ENCODE results near the gene COG3. TPM values are rescaled to one million over a fixed set of nuclear protein-coding genes. Genes with fewer than 3 reads are reported as not detected.

The COG3 gene
- total RNA-seq, 2 experiments from 2014 or later: 24.6 to 26.5 TPM

DNA sequence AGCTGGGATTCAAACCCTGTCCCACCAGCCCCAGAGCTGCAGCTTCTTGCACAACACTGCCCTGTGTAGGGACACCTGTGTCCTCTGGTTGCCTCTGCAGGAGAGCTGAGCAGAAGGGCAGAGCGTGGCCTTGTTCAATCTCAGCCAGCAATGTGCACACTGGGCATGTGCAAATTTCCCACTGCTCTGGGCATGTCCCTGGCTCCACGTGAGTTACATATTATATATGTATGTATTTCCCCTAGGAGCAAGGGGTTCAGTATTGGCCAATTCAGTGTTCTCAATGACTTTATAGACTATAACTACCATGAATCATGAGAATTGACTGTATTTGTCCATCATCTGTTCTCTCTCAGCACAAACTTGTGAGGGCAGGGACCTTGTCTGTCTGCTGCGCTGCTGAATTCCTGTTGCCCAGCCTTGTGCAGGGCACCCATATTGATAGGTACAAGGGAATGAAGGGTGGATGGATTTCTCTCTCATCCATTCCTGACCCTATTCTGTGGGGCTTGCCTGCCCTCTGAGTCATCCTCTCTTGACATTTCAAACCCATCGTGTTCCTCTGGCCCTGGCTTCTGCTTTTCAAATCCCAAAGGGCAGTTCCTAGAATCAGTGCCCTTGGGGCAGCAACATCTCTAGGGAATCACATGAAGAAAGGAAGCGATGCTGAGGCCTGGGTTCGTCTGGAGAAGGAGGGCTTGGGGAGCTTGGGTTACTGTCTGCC is 81.1 kb downstream of the COG3 start:
- POLR2A ChIA-PET: no interaction called here
- CTCF ChIA-PET: no interaction called here
- no peak for DNase-seq
- Mint-ChIP-seq H3K27me3 (no peaks in the 10 kb centered on the region), H3K4me1 (no peaks in the 10 kb centered on the region), H3K36me3 (ENCODE audit: low read depth) (no peaks in the 10 kb centered on the region), H3K27ac (no peak overlapping the region), H3K4me3 (no peak overlapping the region), H3K9me3 (no peaks in the 10 kb centered on the region)

DNA sequence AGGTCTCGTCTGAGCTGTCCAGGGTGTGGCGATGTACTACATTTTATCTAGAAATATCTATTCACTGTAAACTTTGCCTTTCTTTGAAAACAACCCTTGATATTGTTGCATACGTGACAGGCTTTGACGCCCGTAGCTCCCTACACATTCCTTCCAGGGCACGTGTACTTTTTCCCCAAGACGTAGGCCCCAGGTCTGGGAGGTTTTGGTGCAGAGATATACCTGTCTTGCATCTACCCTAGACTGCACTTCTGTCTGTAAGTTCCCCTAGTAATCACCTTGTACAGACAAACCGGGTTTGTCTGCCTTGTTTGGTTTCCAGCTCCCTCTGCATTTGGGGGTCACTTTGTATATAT is 81.6 kb downstream of the COG3 start:
- ChIA-PET POLR2A (no interaction called here), CTCF (no interaction called here)
- no peaks in the 10 kb centered on the region for H3K9me3 Mint-ChIP-seq

DNA sequence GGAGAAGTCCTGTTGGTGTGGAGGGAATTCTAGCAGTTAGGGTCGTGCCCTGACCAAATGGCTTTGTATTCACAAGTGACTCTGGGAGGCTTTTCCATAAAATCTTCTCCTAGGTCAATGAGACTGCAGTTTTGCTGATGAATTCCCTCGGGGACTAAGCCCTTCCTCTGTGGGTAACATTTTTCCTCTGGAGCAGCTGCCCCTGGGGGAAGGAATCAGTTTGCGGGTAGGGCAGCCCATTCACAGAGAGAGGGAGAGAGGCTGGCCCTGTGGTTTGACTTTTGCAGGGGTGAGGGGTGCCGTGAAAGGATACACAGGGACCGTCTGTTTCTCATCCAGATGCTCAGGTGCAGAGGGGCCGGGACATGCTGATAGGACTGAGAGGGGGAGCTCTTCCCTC is 83.5 kb downstream of the COG3 start:
- Mint-ChIP-seq H3K4me1 (no peaks in the 10 kb centered on the region), H3K4me3 (no peak overlapping the region), H3K27ac (no peak overlapping the region), H3K27me3 (peaks cover 5% of the 10 kb centered on the region), H3K9me3 (no peaks in the 10 kb centered on the region), H3K36me3 (ENCODE audit: low read depth) (no peaks in the 10 kb centered on the region)
- DNase-seq: no peak
- ChIA-PET CTCF (no interaction called here), POLR2A (no interaction called here)

More for the DNA sequence above, 81.6 kb downstream of the COG3 start:
- no peaks in the 10 kb centered on the region for H3K27me3 Mint-ChIP-seq
- DNase-seq: no peak
- H3K4me1 Mint-ChIP-seq: no peaks in the 10 kb centered on the region
- H3K4me3 Mint-ChIP-seq: no peak overlapping the region
- H3K27ac Mint-ChIP-seq: no peak overlapping the region
- H3K36me3 Mint-ChIP-seq (ENCODE audit: low read depth): no peaks in the 10 kb centered on the region

GRCh38 chr13:45554604-45555109 is 89.9 kb downstream of the COG3 start:
- H3K4me3 Mint-ChIP-seq: no peak overlapping the region
- ChIA-PET CTCF (interaction anchor here (0.5 kb wide), 1 partner anchor 41 kb away, joined by 3 read pairs; no protein-coding TSS in a partner anchor), POLR2A (no interaction called here)
- H3K27ac Mint-ChIP-seq: no peak overlapping the region
- no peaks in the 10 kb centered on the region for H3K4me1 Mint-ChIP-seq
- no peak for DNase-seq
- no peaks in the 10 kb centered on the region for H3K9me3 Mint-ChIP-seq
- peaks cover 21% of the 10 kb centered on the region for H3K27me3 Mint-ChIP-seq
- H3K36me3 Mint-ChIP-seq (ENCODE audit: low read depth): no peaks in the 10 kb centered on the region

- H3K27me3 Mint-ChIP-seq: peaks cover 2% of the 10 kb centered on the region
- ChIA-PET POLR2A (no interaction called here), CTCF (no interaction called here)
- H3K4me3 Mint-ChIP-seq: no peak overlapping the region
- H3K27ac Mint-ChIP-seq: no peak overlapping the region
- H3K36me3 Mint-ChIP-seq (ENCODE audit: low read depth): no peaks in the 10 kb centered on the region
- H3K9me3 Mint-ChIP-seq: peaks cover 11% of the 10 kb centered on the region
- DNase-seq: no peak
- no peaks in the 10 kb centered on the region for H3K4me1 Mint-ChIP-seq
Observed at GRCh38 chr13:45564133-45564776, 99.5 kb downstream of the COG3 start.

DNA sequence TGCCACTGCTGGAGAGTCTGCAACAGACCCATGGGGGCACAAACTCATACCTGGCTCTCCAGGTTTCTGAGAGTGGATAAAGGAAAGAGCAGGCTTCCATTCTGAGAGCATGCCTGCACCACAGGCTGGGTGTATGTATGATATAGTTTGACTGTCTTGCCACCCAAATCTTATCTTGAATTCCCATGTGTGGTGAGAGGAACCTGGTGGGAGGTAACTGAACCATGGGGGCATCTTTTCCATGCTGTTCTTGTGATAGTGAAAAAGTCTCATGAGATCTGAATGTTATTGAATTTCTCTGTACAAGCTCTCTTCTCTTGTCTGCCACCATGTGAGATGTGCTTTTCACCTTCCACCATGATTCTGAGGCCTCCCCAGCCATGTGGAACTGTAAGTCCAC is 100.6 kb downstream of the COG3 start:
- no peak overlapping the region for H3K4me3 Mint-ChIP-seq
- no peaks in the 10 kb centered on the region for H3K27me3 Mint-ChIP-seq
- no peaks in the 10 kb centered on the region for H3K36me3 Mint-ChIP-seq (ENCODE audit: low read depth)
- POLR2A ChIA-PET: no interaction called here
- peaks cover 11% of the 10 kb centered on the region for H3K9me3 Mint-ChIP-seq
- no peaks in the 10 kb centered on the region for H3K4me1 Mint-ChIP-seq
- no peak overlapping the region for H3K27ac Mint-ChIP-seq
- CTCF ChIA-PET: no interaction called here
- no peak for DNase-seq

DNA sequence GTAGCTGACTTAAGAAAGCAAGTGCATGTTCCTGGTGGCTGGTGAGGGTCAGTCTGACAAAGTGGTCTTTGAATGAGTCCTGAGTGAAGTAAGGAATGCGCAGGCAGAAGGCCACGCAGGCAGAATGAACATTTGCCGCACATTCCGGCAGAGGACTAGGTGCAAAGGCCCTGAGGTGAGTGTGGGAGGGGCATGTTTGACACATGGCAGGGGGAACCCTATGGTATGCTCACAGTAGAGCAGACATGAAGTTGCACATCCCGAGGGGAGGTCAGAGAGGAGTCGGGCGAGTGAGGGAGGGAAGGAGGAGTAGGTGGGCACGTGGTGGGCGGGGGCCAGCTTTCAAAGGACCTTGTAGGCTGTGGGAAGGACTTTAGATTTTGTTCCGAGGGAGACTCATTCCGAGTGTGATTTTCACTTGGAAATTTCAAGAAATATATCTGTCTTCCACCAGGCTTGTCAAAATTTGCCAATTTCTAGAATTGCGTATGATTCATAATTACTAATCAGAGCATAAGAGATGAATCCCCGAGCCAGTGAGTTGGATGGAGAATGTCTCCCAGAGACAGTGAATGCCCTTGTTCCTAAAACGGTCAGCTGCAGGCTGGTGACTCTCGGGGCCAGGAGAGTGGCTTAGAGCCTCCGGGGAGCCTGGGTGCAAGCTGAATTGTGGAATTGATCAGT is 110.5 kb downstream of the COG3 start:
- Mint-ChIP-seq H3K4me1 (no peaks in the 10 kb centered on the region), H3K4me3 (no peak overlapping the region), H3K27me3 (peaks cover 18% of the 10 kb centered on the region), H3K27ac (no peak overlapping the region), H3K36me3 (ENCODE audit: low read depth) (no peaks in the 10 kb centered on the region), H3K9me3 (no peaks in the 10 kb centered on the region)
- CTCF ChIA-PET: no interaction called here
- POLR2A ChIA-PET: no interaction called here
- DNase-seq: no peak

GRCh38 chr13:45575830-45576180 is 111.1 kb downstream of the COG3 start:
- no peak for DNase-seq
- ChIA-PET CTCF (no interaction called here), POLR2A (no interaction called here)
- Mint-ChIP-seq H3K27me3 (peaks cover 18% of the 10 kb centered on the region), H3K9me3 (no peaks in the 10 kb centered on the region), H3K36me3 (ENCODE audit: low read depth) (no peaks in the 10 kb centered on the region), H3K4me3 (no peak overlapping the region), H3K4me1 (no peaks in the 10 kb centered on the region), H3K27ac (no peak overlapping the region)

GRCh38 chr13:45576466-45576865 is 111.7 kb downstream of the COG3 start:
- H3K9me3 Mint-ChIP-seq: no peaks in the 10 kb centered on the region
- CTCF ChIA-PET: no interaction called here
- no peak for DNase-seq
- H3K36me3 Mint-ChIP-seq (ENCODE audit: low read depth): no peaks in the 10 kb centered on the region
- H3K27ac Mint-ChIP-seq: no peak overlapping the region
- no peaks in the 10 kb centered on the region for H3K4me1 Mint-ChIP-seq
- H3K27me3 Mint-ChIP-seq: peaks cover 20% of the 10 kb centered on the region
- no peak overlapping the region for H3K4me3 Mint-ChIP-seq
- POLR2A ChIA-PET: no interaction called here

DNA sequence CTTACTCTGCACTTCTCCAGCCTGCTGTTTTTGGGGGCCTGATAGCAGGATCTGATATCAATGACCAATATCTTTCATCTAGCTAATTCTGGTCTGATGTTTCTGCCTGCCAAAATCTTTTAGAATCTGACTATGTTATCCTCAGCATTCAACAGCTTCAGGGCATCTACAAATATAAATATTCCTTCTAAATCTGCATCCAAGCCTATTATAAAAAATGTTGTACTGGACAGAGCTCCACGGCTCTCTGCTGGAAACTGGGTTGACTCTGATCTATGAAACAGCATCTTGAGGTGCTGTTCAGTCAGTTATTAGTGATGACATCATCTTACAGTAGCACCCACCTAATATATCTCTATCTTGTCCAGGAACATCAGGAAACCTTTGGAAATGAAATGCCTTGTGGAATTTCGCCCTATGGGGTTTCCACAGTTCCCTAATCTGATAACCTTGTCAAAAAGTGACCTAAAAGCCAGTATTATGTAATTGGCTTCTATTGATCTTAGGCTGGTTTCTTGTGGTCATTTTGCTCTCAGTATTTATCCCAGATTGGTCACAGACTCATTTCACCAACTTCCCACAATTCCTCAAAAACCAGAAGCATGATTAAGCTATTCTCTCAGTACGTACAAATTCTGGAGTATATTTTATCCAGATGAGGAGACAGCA is 117.8 kb downstream of the COG3 start:
- Mint-ChIP-seq H3K36me3 (ENCODE audit: low read depth) (no peaks in the 10 kb centered on the region), H3K4me1 (no peaks in the 10 kb centered on the region), H3K27ac (no peak overlapping the region), H3K27me3 (peaks cover 5% of the 10 kb centered on the region), H3K4me3 (no peak overlapping the region), H3K9me3 (no peaks in the 10 kb centered on the region)
- DNase-seq: no peak
- ChIA-PET CTCF (no interaction called here), POLR2A (no interaction called here)

DNA sequence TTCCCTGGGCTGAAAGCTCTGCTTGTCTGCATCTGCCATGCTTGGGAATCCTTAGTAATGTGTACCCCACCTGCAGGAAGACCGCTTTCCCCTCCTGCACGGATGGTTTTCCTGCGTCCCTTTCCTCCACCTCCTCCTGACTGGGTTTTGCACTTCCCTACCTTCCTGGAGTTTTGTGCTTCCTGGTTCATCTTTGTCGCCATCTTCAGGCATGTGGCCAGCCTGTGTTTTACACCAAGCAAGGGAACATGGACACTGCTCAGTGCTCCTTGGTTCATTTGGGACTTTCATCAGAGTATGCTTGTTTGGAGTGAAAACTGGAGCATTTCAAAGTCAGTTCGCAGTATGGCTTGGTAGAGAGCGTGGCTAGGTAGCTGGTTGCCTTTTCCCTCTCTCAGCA is 120.1 kb downstream of the COG3 start:
- ChIA-PET CTCF (no interaction called here), POLR2A (no interaction called here)
- Mint-ChIP-seq H3K27me3 (peaks cover 5% of the 10 kb centered on the region), H3K9me3 (no peaks in the 10 kb centered on the region), H3K27ac (no peak overlapping the region), H3K4me3 (no peak overlapping the region), H3K4me1 (no peaks in the 10 kb centered on the region), H3K36me3 (ENCODE audit: low read depth) (no peaks in the 10 kb centered on the region)
- DNase-seq: no peak

All from activated CD4-positive, alpha-beta memory T cell treated with anti-CD3 and anti-CD28 coated beads, Interleukin-2, amount 10 ng/mL, durations not matched to agents 7 days and 5 days (primary cell).